GM12872 (cell line): ENCODE data around the gene OGA.
A peak's percentile ranks its signal among the peaks of the same experiment; 100 is the strongest.

Source experiments
- TF ChIP-seq, protein P1 (sequence below): IDR thresholded peaks from 3 replicates; pipeline ENCODE4 v1.5.1; 2011; ENCODE audit warnings: low read depth, mild to moderate bottlenecking, low read length, moderate library complexity; ENCODE audit not compliant: insufficient read depth

The OGA gene

DNA sequence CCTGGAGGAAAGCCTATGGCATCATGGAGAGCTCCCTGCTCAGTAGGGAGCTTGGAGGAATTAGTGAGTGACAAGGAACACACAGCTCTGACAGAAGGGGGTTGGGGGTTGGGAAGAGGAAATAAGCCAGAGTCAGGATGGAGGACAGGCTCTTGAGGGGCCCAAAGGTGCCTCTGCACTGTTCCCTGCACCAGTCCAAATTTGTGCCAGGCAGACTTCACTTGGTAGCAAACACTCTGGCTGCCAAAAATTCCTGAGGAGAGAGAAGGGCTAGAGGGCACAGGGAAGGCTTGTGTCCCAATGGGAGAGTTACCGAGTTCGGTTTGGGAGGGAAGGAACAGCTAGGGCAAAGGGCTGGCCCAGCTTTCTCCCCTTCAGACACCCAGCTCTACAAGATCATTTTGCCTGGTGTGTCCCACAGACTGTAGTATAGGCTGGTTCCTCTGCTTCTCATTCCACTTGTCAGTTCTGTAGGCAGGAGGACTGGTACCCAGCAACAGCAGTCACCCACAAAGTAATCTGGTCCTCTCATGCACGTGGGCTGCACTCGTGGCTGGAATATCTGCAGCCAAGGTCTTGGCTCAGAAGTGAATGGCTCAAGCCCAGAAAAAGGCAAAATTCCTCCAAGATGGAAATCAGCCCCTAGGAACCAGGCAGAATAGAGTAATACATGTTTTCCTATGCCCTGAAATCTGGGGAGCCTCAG, 33.3 kb upstream of the OGA start:
- TF ChIP-seq, protein P1, sequence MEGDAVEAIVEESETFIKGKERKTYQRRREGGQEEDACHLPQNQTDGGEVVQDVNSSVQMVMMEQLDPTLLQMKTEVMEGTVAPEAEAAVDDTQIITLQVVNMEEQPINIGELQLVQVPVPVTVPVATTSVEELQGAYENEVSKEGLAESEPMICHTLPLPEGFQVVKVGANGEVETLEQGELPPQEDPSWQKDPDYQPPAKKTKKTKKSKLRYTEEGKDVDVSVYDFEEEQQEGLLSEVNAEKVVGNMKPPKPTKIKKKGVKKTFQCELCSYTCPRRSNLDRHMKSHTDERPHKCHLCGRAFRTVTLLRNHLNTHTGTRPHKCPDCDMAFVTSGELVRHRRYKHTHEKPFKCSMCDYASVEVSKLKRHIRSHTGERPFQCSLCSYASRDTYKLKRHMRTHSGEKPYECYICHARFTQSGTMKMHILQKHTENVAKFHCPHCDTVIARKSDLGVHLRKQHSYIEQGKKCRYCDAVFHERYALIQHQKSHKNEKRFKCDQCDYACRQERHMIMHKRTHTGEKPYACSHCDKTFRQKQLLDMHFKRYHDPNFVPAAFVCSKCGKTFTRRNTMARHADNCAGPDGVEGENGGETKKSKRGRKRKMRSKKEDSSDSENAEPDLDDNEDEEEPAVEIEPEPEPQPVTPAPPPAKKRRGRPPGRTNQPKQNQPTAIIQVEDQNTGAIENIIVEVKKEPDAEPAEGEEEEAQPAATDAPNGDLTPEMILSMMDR: no peak

DNA sequence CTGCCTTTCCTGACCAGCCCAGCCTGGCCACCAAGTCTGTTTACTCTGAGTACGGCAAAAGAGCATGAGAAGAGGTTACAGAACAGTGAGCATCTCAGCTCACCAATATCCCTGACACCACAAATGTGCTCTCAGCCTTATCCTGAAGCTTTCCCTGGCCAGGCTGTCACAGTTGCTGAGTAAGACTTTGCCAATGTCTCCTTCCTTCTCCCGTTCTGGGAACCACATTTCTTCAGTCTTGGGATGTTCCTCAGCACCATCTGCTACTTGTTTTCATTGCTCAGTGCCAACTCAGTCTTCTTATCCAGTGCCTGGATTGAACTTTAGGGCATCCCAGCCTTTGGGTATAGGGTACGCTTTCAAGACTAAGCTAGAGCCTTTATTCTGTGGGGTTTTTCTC, 32.5 kb upstream of the OGA start:
- TF ChIP-seq, protein P1: no peak

DNA sequence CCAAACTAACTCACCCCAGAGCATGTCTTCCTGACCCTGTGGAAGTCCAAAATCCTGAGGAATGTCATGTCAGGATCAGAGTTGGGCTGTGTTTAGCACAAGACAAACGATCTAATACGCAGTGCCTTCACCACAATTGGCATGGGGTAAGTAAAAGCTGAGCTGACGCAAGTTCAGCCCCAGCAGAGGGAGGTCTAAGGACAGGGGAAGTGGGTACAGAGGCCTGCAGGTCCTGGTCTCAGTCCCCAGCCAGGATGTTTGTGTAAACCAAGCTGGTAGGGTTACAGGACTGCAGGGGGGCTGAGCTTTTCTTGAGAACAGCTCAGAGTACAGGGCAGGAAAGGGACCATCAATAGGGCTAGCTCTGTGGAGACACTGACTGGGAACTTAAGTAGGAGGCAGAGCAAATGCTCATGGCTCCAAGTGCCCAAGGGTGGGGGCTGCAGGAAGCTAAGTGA, 30.7 kb upstream of the OGA start:
- TF ChIP-seq, protein P1: no peak

DNA sequence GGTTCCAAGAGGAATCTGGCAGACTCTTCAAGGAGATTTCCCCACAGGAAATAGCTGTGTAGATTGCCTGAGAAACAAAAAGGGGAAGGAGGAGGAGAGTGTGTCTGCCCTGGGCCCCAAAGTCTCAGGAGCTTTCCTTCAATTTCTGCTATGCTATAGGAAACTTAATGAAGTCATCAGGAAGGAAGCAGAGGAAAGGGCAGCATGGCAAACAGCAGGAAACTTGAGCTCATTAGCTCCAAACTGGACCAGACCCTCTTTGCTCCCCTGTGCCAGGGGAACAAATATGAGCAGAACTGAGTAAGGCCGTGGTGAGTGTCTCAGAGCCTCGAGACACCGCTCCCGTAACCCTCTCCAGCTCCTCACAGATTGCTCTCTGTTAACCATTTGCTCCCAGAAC, 30.2 kb upstream of the OGA start:
- TF ChIP-seq, protein P1: no peak

DNA sequence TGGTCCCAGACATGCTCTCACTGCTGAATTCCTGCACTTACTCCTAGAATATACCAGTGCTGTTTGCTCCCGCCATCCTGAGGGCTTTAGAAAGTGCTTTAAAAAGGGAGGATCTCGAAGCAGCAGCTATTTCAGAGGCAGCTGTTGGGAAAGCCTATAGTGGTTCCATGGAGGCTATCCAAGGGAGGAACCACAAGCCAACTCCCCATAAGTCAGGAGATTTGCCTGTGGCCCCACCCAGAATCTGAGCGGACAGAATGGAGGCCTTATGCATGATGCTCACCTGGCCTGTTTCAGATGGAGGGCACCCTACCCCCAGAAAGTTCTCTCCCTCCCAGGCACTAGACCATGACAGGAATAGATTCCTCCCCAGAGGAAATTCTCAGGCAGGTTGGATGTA, 27.6 kb upstream of the OGA start:
- TF ChIP-seq, protein P1: no peak

DNA sequence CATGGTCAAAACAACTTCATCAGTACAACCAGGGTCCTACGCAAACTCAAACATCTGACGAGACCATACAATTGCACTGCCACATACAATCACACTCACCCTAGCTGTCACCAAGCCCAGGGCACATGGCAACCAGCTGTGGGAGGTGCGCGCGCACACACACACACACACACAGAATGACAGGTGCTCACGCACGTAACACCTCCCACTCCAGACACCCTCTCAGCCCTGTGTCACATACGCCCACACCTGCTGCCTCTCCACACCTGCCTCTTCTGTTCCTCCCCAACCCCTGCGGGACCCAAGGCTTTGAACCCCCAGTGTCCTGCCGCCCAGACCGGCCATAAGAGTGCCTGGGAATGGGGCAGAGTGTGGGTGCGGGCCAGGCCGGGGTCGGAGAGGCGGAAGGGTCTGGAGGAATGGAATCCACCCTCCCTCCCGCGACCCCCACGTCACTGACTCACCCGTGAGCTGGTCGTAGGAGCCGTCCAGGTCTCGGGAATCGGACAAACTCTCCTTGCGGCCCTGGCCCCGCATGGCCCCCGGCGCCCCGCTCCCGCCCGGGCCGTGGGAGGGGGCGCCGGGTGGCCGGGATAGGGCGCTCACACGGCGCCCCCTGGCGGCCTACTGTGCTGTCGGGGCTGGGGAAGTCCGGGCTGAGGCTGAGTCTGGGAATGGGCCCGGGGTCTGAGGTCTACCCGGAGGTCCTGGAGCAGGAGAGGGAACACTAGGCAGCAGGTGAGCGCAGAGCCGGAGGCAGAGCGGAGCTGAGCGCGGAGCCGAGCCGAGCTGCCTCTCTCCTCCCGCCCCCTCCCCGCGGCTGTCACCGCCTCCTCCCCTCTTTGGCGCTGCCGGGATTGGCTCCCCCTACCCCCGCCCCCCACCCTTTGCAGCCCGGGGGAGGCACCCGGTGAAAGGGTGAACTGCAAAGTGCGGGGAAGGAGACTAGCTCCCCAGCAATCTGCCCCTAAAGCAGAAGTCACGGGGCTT, 25.1 kb upstream of the OGA start, which contains the start of gene KCNIP2:
TSS of gene KCNIP2 (minus strand) at position 769 of the 990 bp plus-strand sequence. CDS start at position 537, 232 bp downstream.
- TF ChIP-seq, protein P1: peak; percentile 78

DNA sequence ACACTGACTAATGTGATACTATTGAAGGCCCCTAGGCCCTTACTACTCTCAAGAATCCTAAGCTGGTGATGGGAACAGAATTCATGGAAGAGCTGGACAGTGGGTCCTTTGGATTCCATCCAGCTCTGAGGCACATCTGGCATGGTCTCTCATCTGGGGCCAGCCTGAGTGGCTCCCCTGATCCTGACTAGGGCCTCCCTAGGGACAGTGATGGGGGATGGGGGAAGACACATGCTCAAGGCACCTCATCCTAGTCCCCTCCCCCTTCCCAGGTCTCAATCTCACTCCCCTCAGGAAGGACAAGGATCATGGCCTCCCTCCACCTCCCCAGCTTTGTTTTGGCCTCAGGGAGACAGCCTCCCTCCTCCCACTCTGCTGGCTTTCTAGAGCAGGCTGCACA, 23.6 kb upstream of the OGA start:
- TF ChIP-seq, protein P1: no peak
